Left renal cortex interstitium (tissue), 4 donors: Measurements from ENCODE around the gene JAZF1. TPM values are rescaled to one million over a fixed set of nuclear protein-coding genes. Genes with fewer than 3 reads are reported as not detected.
"Not testable (repeated sequence)": the region's sequence is repeated elsewhere in the genome, so short reads cannot be mapped to it uniquely, and the experiment has no call there.

Experiments
- DNase-seq, 4 donors: peaks; one replicate each; pipeline ENCODE4 v3.0.0-alpha.2; 2013; ENCODE audit warnings: low read depth in 4 of 4, low spot score in 2 of 4, missing footprints in 1 of 4
- polyA plus RNA-seq, 4 donors: library from polyadenylated mRNA; unstranded; fragments of 120-200 nt; gene quantifications; one replicate each; pipeline ENCODE4 v1.2.1, GENCODE V29; 2013; ENCODE audit not compliant: insufficient read length in 4 of 4

JAZF1 gene
- polyA plus RNA-seq, 4 donors = 10.9 to 15.5 (median 13.3) TPM

DNA sequence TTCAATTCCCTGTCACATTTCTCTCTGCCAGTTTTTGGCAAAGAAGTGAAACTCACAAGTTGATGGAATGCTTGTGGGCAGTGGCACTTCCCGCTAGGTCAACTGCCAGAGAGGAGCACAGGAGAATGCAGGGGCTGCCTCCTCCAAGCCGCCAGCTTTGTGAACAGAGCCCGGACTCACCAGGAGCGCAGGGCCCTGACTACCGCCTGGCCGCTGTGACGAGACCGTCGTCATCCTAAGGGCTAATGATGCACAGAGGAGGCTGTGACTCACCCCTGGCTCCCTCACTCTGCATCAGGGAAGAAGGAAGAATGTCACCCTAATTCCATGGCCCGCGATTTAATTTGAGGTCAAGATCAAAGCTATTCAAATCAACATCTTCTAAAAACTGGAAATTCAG is 316.7 kb downstream of the JAZF1 start:
- no peak for DNase-seq

DNA sequence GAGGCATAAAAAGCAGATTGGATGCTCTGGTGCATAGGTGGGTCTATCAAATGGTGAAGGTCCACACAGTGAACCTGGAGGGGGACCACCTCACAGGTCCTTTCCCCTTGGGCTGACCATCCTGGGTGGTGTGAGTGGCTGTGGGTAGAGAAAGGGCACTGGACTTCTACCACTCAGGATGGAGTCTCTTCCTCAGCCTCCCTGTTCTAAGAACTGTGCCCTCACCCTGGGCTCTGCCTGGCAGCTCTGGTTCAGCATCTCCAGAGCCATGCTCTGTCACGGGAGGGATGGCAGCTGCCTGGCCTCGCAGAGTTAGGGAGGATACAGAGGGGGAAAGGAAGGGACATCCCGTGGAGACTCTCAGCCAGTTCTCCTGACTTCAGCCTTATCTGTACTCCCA is 318.8 kb downstream of the JAZF1 start:
- no peak for DNase-seq

DNA sequence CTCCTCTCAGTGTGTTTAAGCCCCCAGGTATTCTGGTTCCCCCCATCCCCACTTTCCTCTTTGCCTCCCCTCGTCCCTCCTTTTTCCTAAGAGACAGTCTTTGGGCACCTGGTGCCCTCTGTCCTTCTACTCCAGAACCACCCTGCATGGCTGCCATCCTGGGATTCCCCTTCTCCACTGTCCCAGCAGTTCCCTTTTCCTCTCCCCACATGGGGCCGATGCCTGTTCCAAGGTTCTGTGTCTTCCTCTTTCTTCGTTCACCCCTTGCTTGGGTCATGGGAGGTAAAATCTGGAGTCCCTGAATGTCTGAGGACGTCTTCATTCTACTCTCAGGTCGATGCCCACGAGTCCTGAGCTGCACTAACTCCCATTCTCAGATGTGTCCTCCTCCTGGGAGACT is 319.8 kb downstream of the JAZF1 start:
- no peak for DNase-seq

GRCh38 chr7:27856703-27857485 is 323.7 kb downstream of the JAZF1 start:
- DNase-seq = not testable (repeated sequence)

DNA sequence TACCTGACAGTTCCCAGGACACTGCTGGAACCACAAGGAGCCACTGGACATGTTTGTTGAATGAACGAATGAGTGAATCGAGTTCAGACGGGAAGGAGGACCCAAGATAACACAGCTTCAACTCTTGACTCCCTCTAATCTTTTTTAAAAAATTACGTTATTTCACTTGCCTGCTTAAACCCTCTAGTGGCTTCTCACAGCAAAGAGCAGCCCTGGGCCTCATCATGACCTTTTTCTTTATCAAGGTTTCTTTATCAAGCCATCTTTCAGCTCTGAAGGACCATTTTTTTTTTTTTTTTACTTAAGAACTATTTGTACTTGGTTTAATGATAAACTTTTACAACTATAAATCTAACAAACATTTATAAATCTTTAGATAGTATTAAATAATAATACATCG is 330.1 kb downstream of the JAZF1 start:
- DNase-seq = no peak

DNA sequence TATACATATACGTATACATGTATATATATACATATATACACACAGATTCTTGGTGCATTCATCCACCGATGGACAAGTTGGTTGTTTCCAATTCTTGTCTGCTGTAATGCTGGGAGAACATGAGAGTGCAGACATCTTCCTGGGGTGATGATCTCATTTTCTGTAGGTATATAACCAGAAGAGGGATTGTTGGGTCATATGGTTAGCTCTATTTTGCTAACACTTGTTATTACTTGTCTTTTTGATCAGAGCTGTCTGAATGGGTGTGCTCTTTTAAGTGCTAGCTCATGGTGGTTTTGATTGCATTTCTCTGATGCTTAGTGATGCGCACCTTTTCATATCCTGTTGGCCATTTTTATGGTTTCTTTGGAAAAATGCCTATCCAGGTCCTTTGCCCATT is 334.2 kb downstream of the JAZF1 start:
- no peak for DNase-seq

DNA sequence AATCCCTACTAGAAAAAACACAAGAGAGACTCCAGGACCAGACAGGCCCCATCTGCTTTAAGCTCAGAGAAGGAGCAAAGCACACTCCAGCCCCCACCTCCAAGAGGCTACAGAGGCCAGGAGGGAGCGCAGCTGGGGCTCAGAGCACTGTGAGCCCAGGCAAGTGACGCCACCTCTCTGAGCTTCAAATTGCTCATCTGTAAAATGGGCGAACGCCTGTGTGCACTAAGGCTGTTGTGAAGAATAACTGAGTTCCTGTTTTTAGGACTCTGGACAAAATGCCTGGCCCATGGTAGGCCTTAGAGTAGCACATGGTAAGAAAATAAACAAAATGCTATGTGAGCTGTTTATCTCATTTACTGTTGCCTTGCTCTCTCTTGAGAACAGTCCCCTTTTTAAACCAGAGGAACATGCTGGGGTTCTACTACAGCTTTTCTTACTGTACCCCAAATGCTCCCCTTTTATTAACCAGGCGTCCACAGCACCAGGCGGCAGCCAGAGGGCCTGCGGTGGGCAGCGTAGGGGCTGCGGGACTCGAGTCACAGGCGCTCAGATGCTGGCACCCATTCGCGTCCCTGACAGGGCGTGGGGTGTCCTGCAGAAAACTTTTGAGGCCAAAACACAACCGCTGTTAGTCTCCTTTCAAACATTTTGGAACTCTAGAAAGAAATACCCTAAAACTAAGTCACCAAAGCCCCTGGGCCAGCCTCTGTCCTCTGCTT is 336.9 kb downstream of the JAZF1 start:
- no peak for DNase-seq

DNA sequence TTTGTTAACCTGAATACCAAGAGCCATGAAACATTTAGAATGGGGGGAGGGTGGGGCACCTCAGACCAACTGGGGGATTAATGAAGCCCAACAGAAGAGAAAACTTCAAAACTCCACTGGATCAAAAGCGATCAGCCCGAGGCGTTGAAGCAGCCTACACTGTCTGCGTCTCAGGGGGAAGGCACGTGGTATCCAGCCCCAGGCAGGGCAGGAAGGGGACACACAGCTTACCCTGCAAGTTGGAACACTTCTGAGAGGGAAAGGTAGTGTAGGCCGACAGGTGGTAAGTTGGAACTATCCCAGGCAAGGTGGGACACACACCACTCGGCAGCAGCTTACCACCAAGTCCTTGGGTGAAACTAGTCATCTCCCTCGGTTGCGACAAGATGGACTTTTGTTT is 337.7 kb downstream of the JAZF1 start:
- DNase-seq = no peak

GRCh38 chr7:27842094-27842692 is 338.4 kb downstream of the JAZF1 start:
- DNase-seq = no peak

DNA sequence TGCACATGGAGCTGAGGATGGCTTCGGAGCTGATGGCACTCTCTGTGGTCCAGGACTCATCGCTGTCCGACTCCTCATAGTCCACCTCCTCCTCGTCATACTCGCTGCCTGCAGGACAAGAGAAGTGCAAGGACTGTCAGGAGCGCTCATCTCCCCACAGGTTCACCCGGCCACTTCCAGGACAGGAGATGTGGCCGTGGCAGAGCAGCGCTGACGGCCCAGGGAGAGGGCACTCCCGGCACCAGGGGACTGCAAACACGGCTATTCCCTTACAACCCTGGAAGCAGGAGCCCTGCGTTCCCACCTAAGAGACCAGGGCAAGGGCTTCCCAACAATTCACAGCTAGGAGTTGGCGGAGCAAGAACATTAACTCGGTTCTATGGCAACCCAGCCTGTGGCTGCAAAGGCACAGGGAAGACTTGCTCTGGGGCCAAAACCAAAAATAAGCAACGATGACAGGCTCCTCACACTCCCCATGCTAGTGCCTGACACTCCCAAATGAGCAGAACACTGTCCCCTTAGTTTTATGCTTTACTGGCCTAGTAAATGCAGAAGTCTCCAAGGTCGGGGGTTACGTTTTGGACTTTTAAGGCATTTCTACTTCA is 339.7 kb downstream of the JAZF1 start:
- DNase-seq = no peak

DNA sequence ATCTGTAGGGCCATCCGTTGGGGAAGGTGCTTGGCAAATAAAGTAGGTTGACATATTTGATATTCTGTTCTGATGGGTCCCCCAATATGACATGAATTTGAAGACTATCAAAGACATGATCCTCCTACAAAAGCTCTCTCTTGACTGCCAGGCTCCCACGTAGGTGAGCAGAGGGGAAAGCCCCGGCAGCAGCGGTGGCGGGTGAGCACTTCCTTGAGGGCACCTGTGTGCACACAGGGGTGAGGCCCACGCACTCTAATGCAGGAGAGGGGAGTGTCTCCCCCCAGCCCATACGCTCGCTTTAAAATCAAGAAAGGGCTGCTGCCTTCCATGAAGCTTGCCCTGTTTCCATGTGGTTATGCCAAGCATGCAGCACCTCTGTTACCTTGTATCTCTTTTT is 340.3 kb downstream of the JAZF1 start:
- DNase-seq = no peak

GRCh38 chr7:27839099-27839498 is 341.5 kb downstream of the JAZF1 start:
- DNase-seq = no peak

- no peak for DNase-seq
Measured at GRCh38 chr7:27836536-27836935, 344.1 kb downstream of the JAZF1 start.

DNA sequence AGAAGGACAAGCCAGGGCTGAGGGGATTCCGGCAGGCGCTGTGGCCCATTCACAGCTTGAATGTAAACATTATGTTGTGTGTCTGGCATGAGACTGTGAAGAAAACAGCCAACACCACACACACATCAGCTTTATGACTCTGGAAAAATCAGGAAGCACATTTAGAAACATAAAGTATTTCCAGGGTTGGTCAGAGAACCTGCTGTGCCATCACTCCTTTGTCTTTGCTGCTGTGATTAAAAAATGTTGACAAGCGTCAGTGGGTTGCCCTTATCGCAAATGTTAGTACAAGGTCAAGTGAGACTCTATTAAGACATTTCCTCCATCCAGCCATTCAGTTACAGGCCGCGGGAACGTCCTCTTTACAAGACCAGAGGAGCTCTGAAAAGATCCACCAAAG is 345.2 kb downstream of the JAZF1 start:
- no peak for DNase-seq

DNA sequence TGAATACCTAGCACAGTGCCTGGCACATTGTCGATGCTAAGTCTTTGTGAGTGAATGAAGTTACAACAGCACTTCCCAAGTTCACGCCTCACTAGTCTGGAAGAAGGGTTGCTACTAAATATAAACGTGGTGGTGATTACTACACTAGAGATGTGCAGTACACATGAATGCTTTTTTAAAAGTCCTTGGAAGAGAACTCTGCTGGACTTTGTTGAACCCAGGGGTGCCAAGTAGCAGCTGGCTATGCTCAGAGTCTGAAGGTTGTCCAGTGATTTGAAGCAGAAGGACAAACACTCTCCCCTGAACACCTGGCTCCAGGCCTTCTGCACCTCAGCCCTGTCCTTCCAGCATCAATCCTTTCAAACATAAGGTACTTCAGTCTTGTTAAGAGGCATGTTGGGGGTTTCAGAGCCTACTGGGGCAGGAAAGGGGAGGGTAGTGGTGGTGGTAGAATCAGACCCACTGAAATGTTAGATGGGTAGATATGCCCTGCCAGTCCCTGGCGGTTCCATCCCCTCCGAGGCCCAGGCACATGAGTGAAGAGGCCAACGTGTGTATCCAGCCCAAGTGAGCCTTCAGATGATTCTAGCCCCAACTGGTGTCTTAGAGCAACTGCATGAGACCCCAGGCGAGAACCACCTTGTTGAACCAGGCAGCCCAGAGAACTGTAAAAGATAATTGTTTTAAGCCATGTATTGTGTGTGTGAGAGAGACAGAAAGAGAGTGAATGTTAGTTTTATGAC is 346.2 kb downstream of the JAZF1 start:
- no peak for DNase-seq

DNA sequence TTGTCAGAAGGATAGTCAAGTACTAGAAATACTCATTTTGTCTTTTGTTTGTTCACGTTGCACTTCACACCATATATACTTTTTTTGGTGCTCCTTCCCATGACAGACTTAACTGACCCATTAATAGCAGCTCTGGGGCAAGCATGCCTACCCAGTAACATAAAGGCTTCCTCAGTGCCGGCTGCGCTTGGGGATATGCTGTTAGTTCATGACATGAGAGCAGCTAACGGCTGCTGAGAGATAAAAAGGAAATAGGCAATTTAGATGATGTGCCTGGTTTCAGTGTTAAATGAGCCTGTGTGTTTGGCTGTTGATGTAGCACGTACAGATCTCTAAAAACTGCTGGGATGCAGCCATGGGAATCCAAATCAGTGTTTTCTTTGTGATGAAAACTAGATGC is 354.2 kb downstream of the JAZF1 start:
- no peak for DNase-seq

DNA sequence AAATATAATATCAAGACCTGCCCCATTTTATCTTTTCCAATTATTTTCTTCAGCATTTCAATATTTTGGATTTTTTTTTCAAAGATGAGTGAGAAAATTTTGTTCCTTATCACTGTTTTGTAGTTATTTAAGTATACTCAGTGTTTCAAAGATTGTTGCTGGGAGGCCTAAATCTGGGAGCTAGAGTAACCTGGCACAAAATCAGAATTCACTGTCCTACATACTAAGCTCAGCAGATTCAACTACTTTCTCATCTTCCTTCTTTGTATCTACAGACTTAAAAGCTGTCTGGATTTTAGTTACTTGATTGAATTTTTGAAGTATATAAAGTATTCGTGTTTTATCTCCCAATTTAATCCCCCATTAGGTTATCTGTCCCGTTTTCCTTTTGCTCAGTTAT is 354.7 kb downstream of the JAZF1 start:
- no peak for DNase-seq

DNA sequence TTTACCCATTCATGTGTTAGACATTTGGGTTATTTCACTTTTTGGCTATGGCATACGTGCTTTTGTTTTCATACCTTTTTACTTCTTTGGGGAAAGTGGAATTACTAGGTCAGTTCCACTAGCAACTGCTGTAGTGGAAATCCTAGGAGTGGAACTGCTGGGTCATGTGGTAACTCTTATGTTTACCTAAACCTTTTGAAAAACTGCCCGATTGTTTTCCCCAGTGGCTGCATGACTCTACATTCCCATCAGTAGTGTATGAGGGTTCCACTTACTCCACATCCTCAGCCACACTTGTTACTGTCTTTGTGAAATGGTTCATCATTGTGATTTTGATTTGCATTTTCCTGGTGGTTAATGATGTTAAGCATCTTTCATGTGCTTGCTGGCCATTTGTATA is 358.4 kb downstream of the JAZF1 start:
- DNase-seq = no peak

DNA sequence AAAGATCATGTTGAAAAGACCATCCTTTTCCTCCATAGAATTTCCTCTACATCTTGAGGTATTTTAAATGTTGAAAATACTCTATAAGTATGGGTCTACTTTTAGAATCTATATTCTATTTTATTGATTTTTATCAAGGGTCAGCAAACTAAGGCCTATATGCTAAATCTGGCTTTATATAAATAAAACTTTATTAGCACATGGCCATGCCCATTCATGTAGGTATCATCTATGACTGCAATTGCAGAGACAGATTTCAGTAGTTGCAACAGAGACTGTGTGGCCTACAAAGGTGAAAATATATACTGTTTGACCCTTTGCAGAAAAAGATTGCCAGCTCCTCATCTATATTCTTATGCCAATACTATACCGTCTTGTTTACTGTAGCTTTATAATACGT is 367.9 kb downstream of the JAZF1 start:
- DNase-seq = no peak

DNA sequence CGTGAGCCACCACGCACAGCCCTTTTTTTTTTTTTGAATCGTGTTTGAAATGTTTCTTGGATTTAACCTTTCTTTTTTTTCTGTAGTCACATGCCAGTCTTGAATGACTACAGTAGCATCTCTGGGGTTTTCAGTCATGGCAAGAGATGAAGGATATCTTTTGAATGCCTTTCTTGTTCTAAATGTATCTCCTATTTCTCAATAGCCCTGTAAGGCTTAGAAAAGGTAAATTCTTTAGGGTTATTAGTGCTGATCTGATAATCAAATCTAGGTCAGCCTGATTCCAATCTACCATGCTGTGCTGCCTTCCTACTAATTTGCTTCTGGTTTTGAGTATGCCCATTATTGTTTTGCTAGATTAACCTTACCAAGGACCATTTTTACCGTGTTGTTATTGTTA is 370.4 kb downstream of the JAZF1 start:
- DNase-seq = no peak

DNA sequence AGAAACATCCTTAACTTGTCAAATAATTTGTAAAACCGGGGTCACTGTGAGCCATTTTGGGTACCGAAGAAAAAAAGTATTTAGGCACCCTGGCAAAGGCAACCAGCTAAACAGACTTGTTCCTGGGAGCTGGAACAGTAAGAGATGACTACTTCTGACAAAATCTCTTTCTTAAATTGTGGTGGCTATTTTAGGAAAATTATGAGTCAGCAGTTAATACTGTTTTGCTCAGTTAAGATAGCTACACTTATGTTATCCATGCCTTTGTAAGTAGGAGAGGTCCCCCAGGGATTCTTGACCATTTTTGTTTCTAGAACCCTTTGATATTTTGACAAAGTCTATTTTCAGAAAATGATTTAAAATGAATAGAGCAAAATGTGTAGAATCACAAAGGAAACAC is 372.0 kb downstream of the JAZF1 start:
- DNase-seq = no peak
